C4-2B (cell line): ENCODE data around the gene PLD5.

ENCODE experiments used
- CTCF ChIP-seq: fragments of 450-650 bp; conservative IDR thresholded peaks from 2 replicates; pipeline ENCODE4 v1.5.1; 2017; ENCODE audit warnings: mild to moderate bottlenecking
- ZFX ChIP-seq: fragments of 450-650 bp; IDR thresholded peaks from 2 replicates; pipeline ENCODE4 v1.6.1; 2017

GRCh38 chr1:242056988-242057744 lies 467.3 kb downstream of the PLD5 start:
- TF ChIP-seq CTCF (no peak), ZFX (no peak)
